Endometrium (tissue), 2 donors: ENCODE data around the gene LRRC4C.

ENCODE experiments used
- FAIRE-seq: peaks from 2 replicates; lab custom pipeline; 2012; peaks lifted over from hg19 to GRCh38; lab: Jason Lieb, UNC
- donor health status: control.
- donor health status: control.

Gene LRRC4C

GRCh38 chr11:40099426-40100161 is 1359.9 kb downstream of the LRRC4C start:
- no peak for FAIRE-seq

GRCh38 chr11:40095446-40095845 is 1364.0 kb downstream of the LRRC4C start:
- no peak for FAIRE-seq

- FAIRE-seq, result no peak
These were observed 1364.5 kb downstream of the LRRC4C start for GRCh38 chr11:40094954-40095353.

- no peak for FAIRE-seq
These were observed 1379.0 kb downstream of the LRRC4C start for GRCh38 chr11:40080434-40080833.
